Measurements from ENCODE around the gene POU3F1.

POU3F1 gene

DNA sequence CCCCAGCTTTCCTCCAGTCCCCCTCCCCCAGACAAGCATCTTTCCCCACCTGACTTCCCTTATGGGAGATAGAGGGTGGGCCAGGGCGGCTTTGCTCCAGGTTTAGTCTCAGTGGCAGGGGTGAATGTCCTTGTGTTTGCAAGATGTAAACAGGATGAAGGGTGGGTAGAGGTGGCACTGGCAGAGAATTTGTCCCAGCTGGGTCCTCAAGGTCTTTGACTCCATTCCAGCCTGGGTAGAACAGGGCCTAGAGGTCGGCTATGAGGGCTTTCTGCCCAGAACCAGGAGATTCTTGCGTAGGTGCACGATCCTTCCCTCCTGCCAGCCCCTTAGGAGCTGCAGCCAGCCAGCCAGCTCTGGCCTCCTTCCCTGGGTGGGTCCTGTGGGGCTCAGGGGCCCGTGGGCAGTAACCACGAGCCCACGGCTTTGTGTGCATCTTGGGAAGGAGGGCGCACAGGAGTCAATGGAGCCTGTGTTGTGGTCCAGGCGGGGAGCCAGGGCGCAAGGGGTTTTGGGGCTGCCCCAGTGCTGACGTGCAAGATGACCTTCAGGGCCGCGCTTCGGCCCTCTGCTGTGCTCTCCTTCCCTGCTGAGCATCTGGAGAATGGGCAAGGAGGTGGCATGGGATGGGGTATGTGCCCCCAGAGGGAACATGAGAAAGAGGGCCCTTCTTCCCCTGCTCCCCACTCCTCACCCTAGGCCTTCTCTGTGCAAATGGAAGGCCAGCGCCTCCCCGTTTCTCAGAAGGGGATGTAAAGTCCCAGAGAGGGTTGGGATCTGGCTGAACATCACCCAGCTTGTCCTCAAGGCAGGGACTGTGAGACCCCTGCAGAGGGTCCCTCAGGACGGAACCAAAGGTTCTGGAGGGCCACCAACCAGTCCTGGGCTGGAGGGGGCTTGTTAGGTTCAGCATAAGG, 15.7 kb downstream of the POU3F1 start:
- Mint-ChIP-seq H3K27me3 (peaks cover 14 to 31% of the 10 kb centered on the region in 2 donors), H3K9me3 (no peaks in the 10 kb centered on the region), H3K36me3 (peaks cover 6 to 10% of the 10 kb centered on the region in 2 donors), H3K4me1 (peaks cover 45 to 58% of the 10 kb centered on the region in 2 donors), H3K27ac (peak overlapping the region; percentile 77), H3K4me3 (peak overlapping the region; percentile 61 to 74)
- DNase-seq (no peak), ATAC-seq (replicated peaks) (no peak)

DNA sequence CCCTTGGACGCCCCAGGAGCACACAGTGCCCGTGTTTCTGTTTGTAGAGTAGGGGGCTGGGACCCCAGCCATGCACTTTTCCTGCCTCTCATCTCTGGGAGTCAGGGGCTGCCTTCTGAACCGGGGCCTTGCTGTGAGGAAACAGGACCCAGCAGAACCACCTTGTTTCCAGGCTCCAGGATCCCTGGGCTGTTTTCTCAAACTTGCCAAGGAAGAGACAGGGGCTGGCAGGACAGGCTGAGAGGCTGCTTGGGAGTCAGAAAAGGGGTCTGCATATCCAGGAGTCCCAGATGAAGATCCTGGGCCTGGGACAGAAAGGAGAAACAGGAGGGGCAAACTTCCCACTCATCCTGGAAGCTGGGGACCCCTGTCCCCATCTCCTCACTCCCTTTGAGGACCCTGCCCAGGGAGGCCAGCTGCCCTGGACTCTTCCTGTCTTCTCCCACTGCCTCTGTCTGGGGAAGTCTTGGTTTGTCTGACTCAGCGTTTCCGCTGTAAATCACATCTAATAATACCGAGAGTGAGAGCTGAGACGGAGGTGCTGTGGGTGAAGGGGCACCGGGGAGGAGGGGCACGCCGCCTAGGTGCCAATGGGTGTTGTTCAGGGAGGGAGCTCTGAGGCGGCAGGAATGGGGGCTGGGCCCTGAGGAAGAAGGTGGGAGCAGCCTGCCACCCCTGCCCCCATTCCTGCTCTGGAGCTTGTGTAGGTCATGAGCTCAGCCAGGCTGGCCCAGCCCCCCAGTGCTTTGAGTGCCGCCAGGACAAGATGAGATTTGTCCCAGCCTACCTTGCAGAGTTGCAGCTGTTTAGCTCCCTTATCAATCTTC, 16.7 kb downstream of the POU3F1 start:
- Mint-ChIP-seq H3K9me3 (no peaks in the 10 kb centered on the region), H3K4me1 (peaks cover 47 to 58% of the 10 kb centered on the region in 2 donors)

GRCh38 chr1:38029081-38029681, 17.4 kb downstream of the POU3F1 start:
- peak overlapping the region; percentile 34 to 74 for H3K4me3 Mint-ChIP-seq

More for the DNA sequence above, 16.7 kb downstream of the POU3F1 start:
- peaks cover 8 to 18% of the 10 kb centered on the region in 2 donors for H3K36me3 Mint-ChIP-seq
- DNase-seq, result peak; percentile 58
- peak overlapping the region; percentile 61 to 74 for H3K4me3 Mint-ChIP-seq
- H3K27me3 Mint-ChIP-seq, result peaks cover 12 to 28% of the 10 kb centered on the region in 2 donors
- ATAC-seq (replicated peaks), result peak; percentile 62 to 65
- H3K27ac Mint-ChIP-seq, result peak overlapping the region; percentile 77

DNA sequence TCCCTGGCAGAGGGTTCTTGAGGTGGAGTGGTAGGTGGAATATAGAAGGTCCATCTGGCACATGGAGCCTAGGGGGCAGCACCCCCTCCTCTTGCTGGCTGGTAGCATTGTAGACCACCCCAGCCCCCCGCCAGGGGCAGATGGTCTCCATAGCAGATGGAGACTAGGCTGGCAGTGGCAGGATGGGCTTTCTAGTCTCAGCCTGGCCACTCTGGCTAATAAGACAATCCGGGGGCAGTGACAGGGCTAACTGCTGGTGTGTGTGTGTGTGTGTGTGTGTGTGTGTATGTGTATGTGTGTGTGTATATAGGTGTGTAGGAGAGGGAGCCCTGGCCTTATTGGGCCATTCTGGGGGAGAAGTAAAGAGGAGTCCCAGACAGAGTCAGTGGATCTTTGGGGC, 17.9 kb downstream of the POU3F1 start:
- Mint-ChIP-seq H3K36me3 (peaks cover 11 to 25% of the 10 kb centered on the region in 2 donors), H3K27me3 (peaks cover 5 to 16% of the 10 kb centered on the region in 2 donors), H3K4me1 (peaks cover 47 to 58% of the 10 kb centered on the region in 2 donors), H3K4me3 (peak overlapping the region; percentile 34 to 58), H3K27ac (peak overlapping the region; percentile 75), H3K9me3 (no peaks in the 10 kb centered on the region)
- ATAC-seq (replicated peaks) (peak in 1 of 2 donors; percentile 2), DNase-seq (no peak)

More at GRCh38 chr1:38029081-38029681, 17.4 kb downstream of the POU3F1 start:
- Mint-ChIP-seq H3K27me3 (peaks cover 8 to 22% of the 10 kb centered on the region in 2 donors), H3K36me3 (peaks cover 10 to 22% of the 10 kb centered on the region in 2 donors), H3K27ac (no peak overlapping the region), H3K4me1 (peaks cover 47 to 58% of the 10 kb centered on the region in 2 donors), H3K9me3 (no peaks in the 10 kb centered on the region)
- DNase-seq (no peak), ATAC-seq (replicated peaks) (no peak)

- Mint-ChIP-seq H3K27ac (peak overlapping the region; percentile 75), H3K36me3 (peaks cover 11 to 27% of the 10 kb centered on the region in 2 donors), H3K4me1 (peaks cover 47 to 58% of the 10 kb centered on the region in 2 donors), H3K27me3 (peaks cover 5 to 13% of the 10 kb centered on the region in 2 donors), H3K9me3 (no peaks in the 10 kb centered on the region), H3K4me3 (peak overlapping the region; percentile 34 to 58)
- DNase-seq (peak; percentile 79), ATAC-seq (replicated peaks) (peak; percentile 92)
These were observed 18.4 kb downstream of the POU3F1 start for GRCh38 chr1:38028105-38028591.

GRCh38 chr1:38027201-38028104, 19.1 kb downstream of the POU3F1 start:
- DNase-seq, result no peak
- Mint-ChIP-seq H3K27ac (peak overlapping the region; percentile 75), H3K36me3 (peaks cover 14 to 32% of the 10 kb centered on the region in 2 donors), H3K9me3 (no peaks in the 10 kb centered on the region), H3K27me3 (peaks cover 5 to 13% of the 10 kb centered on the region in 2 donors), H3K4me1 (peaks cover 47 to 58% of the 10 kb centered on the region in 2 donors), H3K4me3 (peak overlapping the region in 1 of 2 donors; percentile 39)
- ATAC-seq (replicated peaks), result no peak

- H3K27ac Mint-ChIP-seq, result peak overlapping the region; percentile 39
- peaks cover 4 to 10% of the 10 kb centered on the region in 2 donors for H3K27me3 Mint-ChIP-seq
- no peaks in the 10 kb centered on the region for H3K9me3 Mint-ChIP-seq
- DNase-seq, result no peak
- peaks cover 46 to 56% of the 10 kb centered on the region in 2 donors for H3K4me1 Mint-ChIP-seq
- H3K4me3 Mint-ChIP-seq, result no peak overlapping the region
- no peak for ATAC-seq (replicated peaks)
- peaks cover 19 to 38% of the 10 kb centered on the region in 2 donors for H3K36me3 Mint-ChIP-seq
These were observed 19.9 kb downstream of the POU3F1 start for GRCh38 chr1:38026592-38027200.

- Mint-ChIP-seq H3K27ac (peak overlapping the region; percentile 31), H3K36me3 (peaks cover 19 to 38% of the 10 kb centered on the region in 2 donors), H3K4me1 (peaks cover 40 to 46% of the 10 kb centered on the region in 2 donors), H3K27me3 (peaks cover 0 to under 1% of the 10 kb centered on the region in 2 donors), H3K9me3 (no peaks in the 10 kb centered on the region), H3K4me3 (no peak overlapping the region)
- no peak for ATAC-seq (replicated peaks)
- DNase-seq, result no peak
These were observed 20.9 kb downstream of the POU3F1 start for GRCh38 chr1:38025664-38026063.

DNA sequence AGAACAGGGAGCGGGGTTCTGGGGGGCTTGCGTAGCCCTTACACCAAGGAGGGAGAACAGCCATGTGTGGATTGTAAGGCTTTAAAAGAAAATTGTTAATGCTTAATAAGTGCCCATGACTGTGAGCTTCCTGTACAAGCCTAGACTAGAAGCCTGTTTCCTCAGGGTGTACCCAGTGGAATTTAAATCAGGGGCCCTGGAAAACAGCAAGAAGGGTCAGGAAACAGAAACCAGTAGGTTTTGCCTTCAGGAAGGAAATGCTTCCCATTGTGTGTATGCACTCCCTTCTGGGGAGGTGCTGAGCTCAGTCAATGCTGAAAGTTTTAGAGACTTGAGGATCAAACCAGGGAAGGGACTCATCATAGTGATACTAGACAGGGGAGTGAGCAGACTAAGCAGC, 21.4 kb downstream of the POU3F1 start:
- Mint-ChIP-seq H3K36me3 (peaks cover 19 to 38% of the 10 kb centered on the region in 2 donors), H3K4me1 (peaks cover 35 to 42% of the 10 kb centered on the region in 2 donors), H3K27me3 (no peaks in the 10 kb centered on the region), H3K27ac (peak overlapping the region; percentile 31), H3K9me3 (no peaks in the 10 kb centered on the region), H3K4me3 (no peak overlapping the region)
- ATAC-seq (replicated peaks) (no peak), DNase-seq (no peak)

- H3K27me3 Mint-ChIP-seq, result no peaks in the 10 kb centered on the region
- H3K4me1 Mint-ChIP-seq, result peaks cover 17 to 18% of the 10 kb centered on the region in 2 donors
- no peak for DNase-seq
- H3K4me3 Mint-ChIP-seq, result no peak overlapping the region
- no peaks in the 10 kb centered on the region for H3K9me3 Mint-ChIP-seq
- ATAC-seq (replicated peaks), result no peak
- H3K36me3 Mint-ChIP-seq, result peaks cover 28 to 48% of the 10 kb centered on the region in 2 donors
- H3K27ac Mint-ChIP-seq, result no peak overlapping the region
These were observed 23.8 kb downstream of the POU3F1 start for GRCh38 chr1:38022810-38023209.

DNA sequence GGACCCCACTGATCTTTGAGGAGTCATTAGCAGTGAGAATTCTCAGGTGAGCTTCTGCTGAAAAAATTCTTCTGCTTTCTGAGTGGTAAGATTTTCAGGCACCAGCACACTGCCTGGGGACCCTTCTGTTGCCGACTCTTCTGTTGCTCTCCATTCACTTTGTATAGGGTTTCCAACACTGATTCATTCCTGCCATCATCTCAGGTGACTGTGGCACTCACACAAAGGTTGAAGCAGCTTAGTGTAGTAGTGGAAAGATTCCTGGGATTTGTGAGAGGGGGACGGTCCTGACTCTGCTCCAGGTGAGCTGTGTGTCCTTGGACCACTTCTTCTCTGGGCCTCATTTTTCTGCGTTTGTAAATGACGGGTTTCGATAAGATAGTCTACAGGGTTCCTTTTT, 24.6 kb downstream of the POU3F1 start:
- no peaks in the 10 kb centered on the region for H3K27me3 Mint-ChIP-seq
- ATAC-seq (replicated peaks) (no peak), DNase-seq (no peak)
- no peaks in the 10 kb centered on the region for H3K9me3 Mint-ChIP-seq
- H3K4me1 Mint-ChIP-seq, result peaks cover 9 to 11% of the 10 kb centered on the region in 2 donors
- peaks cover 26 to 52% of the 10 kb centered on the region in 2 donors for H3K36me3 Mint-ChIP-seq
- H3K27ac Mint-ChIP-seq, result no peak overlapping the region
- H3K4me3 Mint-ChIP-seq, result no peak overlapping the region

GRCh38 chr1:38020396-38020795, 26.2 kb downstream of the POU3F1 start:
- no peak for DNase-seq
- no peak for ATAC-seq (replicated peaks)
- Mint-ChIP-seq H3K4me1 (peaks cover 5 to 6% of the 10 kb centered on the region in 2 donors), H3K9me3 (no peaks in the 10 kb centered on the region), H3K36me3 (peaks cover 26 to 45% of the 10 kb centered on the region in 2 donors), H3K27me3 (no peaks in the 10 kb centered on the region), H3K4me3 (no peak overlapping the region), H3K27ac (no peak overlapping the region)
